SK-N-SH treated with all-trans-retinoic acid at 6 μM for 48 hours (cell line): ENCODE measurements around the gene FNBP1L.

Experiments used
- ATAC-seq: fragments of 200-7000 bp; cut with Tn5 transposase; 3 replicates; pipeline ENCODE4 v1.9.1; 2020; ENCODE audit warnings: mild to moderate bottlenecking, moderate library complexity
- ARNTL ChIP-seq: fragments of 450-650 bp; formaldehyde crosslinking; IDR thresholded peaks from 2 replicates; pipeline ENCODE4 v1.5.0; 2020; ENCODE audit warnings: low read depth, mild to moderate bottlenecking, moderate library complexity, borderline replicate concordance
- CSDC2 ChIP-seq: fragments of 250-450 bp; sonication (Bioruptor Pico); IDR thresholded peaks from 2 replicates; pipeline ENCODE4 v1.5.0; 2020; ENCODE audit warnings: mild to moderate bottlenecking, moderate library complexity
- ESRRG ChIP-seq: fragments of 250-450 bp; sonication (Bioruptor Pico); IDR thresholded peaks from 2 replicates; pipeline ENCODE4 v1.6.1; 2021; ENCODE audit warnings: mild to moderate bottlenecking
- GLIS3 ChIP-seq: fragments of 250-450 bp; sonication (Bioruptor Pico); IDR thresholded peaks from 2 replicates; pipeline ENCODE4 v1.5.0; 2020; ENCODE audit warnings: mild to moderate bottlenecking, moderate library complexity
- OSR1 ChIP-seq: fragments of 250-450 bp; sonication (Bioruptor Pico); IDR thresholded peaks from 2 replicates; pipeline ENCODE4 v1.8.0; 2022; ENCODE audit warnings: moderate library complexity, mild to moderate bottlenecking, inconsistent platforms
- PPARA ChIP-seq: fragments of 250-450 bp; sonication (Bioruptor Pico); IDR thresholded peaks from 2 replicates; pipeline ENCODE4 v1.5.0; 2020; ENCODE audit warnings: mild to moderate bottlenecking, borderline replicate concordance
- RARB ChIP-seq: fragments of 250-450 bp; sonication (Bioruptor Pico); IDR thresholded peaks from 2 replicates; pipeline ENCODE4 v1.8.0; 2021; ENCODE audit warnings: mild to moderate bottlenecking, moderate library complexity
- SNAI2 ChIP-seq: fragments of 250-450 bp; sonication (Bioruptor Pico); IDR thresholded peaks from 2 replicates; pipeline ENCODE4 v1.5.0; 2020; ENCODE audit warnings: mild to moderate bottlenecking, moderate library complexity
- TCF4 ChIP-seq: fragments of 250-450 bp; sonication (Bioruptor Pico); IDR thresholded peaks from 2 replicates; pipeline ENCODE4 v1.8.0; 2021; ENCODE audit warnings: mild to moderate bottlenecking, moderate library complexity, borderline replicate concordance
- ZC3H10 ChIP-seq: fragments of 250-450 bp; sonication (Bioruptor Pico); IDR thresholded peaks from 2 replicates; pipeline ENCODE4 v1.5.1; 2021; ENCODE audit warnings: mild to moderate bottlenecking, moderate library complexity
- ZFP30 ChIP-seq: fragments of 450-650 bp; formaldehyde crosslinking; IDR thresholded peaks from 2 replicates; pipeline ENCODE4 v1.5.0; 2022; ENCODE audit warnings: mild to moderate bottlenecking, moderate library complexity
- ZNF565 ChIP-seq: fragments of 450-650 bp; formaldehyde crosslinking; conservative IDR thresholded peaks from 2 replicates; pipeline ENCODE4 v1.5.0; 2020; ENCODE audit warnings: low read depth, mild to moderate bottlenecking, moderate library complexity
- ZNF70 ChIP-seq: fragments of 450-650 bp; formaldehyde crosslinking; IDR thresholded peaks from 2 replicates; pipeline ENCODE4 v1.5.0; 2020; ENCODE audit warnings: mild to moderate bottlenecking, moderate library complexity
- TF ChIP-seq, protein P1 (sequence below): fragments of 250-450 bp; sonication (Bioruptor Pico); IDR thresholded peaks from 2 replicates; pipeline ENCODE4 v1.5.0; 2020; ENCODE audit warnings: mild to moderate bottlenecking, moderate library complexity
- TF ChIP-seq, protein P2 (sequence below): fragments of 250-450 bp; sonication (Bioruptor Pico); IDR thresholded peaks from 2 replicates; pipeline ENCODE4 v1.8.0; 2021; ENCODE audit warnings: low read depth, mild to moderate bottlenecking, moderate library complexity, borderline replicate concordance
- TF ChIP-seq, protein P3 (sequence below): fragments of 250-450 bp; sonication (Bioruptor Pico); IDR thresholded peaks from 2 replicates; pipeline ENCODE4 v1.5.1; 2021; ENCODE audit warnings: mild to moderate bottlenecking, moderate library complexity
- TF ChIP-seq, protein P4 (sequence below): fragments of 250-450 bp; sonication (Bioruptor Pico); IDR thresholded peaks from 2 replicates; pipeline ENCODE4 v1.8.0; 2020; ENCODE audit warnings: mild to moderate bottlenecking, moderate library complexity, borderline replicate concordance
- TF ChIP-seq, protein P5 (sequence below): fragments of 250-450 bp; sonication (Bioruptor Pico); IDR thresholded peaks from 2 replicates; pipeline ENCODE4 v1.5.1; 2020; ENCODE audit warnings: low read depth, mild to moderate bottlenecking, moderate library complexity

FNBP1L gene

DNA sequence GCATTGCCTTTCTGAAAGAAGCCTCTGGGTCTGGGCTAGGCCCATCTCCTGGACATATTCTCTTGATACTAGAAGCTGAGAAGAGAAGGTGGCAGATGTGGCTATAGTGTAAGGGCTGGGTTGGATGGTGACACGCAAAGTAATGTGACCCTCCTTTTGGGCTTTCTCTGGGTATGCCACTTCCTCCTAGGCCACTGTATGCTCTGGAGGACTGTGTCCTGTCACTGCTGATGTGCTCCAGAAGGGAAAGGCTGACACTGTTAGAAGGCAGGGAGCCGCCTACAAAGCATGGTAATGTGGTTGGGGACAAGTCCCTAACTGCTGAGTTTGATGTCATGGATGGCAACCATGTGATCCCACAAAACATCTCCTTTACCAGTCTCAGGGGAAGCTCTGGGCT lies 121.6 kb downstream of the FNBP1L start (continued):
- TF ChIP-seq, protein P1, sequence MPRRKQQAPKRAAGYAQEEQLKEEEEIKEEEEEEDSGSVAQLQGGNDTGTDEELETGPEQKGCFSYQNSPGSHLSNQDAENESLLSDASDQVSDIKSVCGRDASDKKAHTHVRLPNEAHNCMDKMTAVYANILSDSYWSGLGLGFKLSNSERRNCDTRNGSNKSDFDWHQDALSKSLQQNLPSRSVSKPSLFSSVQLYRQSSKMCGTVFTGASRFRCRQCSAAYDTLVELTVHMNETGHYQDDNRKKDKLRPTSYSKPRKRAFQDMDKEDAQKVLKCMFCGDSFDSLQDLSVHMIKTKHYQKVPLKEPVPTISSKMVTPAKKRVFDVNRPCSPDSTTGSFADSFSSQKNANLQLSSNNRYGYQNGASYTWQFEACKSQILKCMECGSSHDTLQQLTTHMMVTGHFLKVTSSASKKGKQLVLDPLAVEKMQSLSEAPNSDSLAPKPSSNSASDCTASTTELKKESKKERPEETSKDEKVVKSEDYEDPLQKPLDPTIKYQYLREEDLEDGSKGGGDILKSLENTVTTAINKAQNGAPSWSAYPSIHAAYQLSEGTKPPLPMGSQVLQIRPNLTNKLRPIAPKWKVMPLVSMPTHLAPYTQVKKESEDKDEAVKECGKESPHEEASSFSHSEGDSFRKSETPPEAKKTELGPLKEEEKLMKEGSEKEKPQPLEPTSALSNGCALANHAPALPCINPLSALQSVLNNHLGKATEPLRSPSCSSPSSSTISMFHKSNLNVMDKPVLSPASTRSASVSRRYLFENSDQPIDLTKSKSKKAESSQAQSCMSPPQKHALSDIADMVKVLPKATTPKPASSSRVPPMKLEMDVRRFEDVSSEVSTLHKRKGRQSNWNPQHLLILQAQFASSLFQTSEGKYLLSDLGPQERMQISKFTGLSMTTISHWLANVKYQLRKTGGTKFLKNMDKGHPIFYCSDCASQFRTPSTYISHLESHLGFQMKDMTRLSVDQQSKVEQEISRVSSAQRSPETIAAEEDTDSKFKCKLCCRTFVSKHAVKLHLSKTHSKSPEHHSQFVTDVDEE, result no peak
- no peak for TF ChIP-seq ARNTL (CRISPR knock-in tag)
- TF ChIP-seq PPARA, result no peak
- no peak for TF ChIP-seq GLIS3 (CRISPR knock-in tag)
- TF ChIP-seq ZNF565 (CRISPR knock-in tag), result no peak
- no peak for TF ChIP-seq SNAI2 (CRISPR knock-in tag)
- TF ChIP-seq ZFP30 (CRISPR knock-in tag), result no peak

DNA sequence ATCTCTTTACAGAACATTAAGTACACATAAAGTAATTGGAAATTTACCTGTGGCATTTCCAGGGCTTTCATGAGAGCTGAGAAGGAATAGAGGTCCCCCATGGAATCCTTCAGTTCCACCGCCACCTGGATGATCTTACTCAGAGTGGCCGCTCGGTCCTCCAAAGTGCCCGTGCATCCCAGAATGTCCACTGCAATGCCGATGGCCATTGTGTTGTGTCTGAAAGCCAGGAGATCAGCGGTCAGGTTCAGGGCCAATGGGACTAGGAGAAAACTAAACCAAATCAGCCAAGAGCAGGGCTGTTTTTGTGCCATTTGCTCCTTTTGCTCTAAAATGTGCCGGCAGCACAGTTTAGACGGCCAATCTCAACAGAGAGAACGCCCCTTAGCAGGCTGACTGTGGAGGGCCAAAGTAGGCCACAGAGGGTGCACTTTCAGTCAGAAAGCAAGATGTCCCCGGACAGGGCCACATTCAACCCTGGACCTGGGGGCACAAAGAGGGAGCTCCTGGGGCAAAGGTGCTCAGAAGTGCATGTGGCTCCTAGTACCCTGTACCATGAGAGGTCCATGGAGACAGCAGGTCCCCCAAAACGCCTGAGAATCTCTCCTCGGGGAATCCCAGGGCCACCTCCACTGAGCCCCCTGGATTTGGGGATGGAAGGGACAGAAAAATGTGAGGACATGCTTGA lies 123.8 kb downstream of the FNBP1L start:
- TF ChIP-seq GLIS3 (CRISPR knock-in tag), result no peak
- ATAC-seq, result no peak

DNA sequence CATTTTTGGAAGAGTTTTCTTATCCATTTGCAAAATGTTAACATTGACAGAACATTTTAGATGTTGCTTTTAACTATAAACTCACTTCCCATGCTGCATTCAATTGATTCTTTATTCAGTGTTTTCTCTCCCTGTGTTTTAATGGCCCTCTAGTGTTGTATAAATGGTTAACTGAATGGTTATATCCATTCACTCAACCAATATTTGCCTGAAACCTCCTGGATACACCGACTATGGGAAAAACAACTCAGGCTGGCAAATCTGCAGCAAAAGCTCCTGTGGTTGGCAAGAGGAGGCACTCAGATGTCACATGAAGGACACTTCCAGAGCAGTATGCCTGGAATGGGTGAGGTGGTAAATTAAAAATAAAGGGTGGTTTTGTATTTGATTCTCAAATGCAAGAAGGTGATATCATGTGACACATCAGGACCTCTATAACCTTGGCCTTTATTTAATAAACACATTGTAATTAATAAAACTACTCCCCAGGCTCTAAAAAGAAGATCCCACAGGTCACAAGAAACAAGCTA lies 126.1 kb downstream of the FNBP1L start:
- TF ChIP-seq ESRRG (CRISPR knock-in tag), result no peak
- no peak for TF ChIP-seq TCF4
- TF ChIP-seq, protein P2, sequence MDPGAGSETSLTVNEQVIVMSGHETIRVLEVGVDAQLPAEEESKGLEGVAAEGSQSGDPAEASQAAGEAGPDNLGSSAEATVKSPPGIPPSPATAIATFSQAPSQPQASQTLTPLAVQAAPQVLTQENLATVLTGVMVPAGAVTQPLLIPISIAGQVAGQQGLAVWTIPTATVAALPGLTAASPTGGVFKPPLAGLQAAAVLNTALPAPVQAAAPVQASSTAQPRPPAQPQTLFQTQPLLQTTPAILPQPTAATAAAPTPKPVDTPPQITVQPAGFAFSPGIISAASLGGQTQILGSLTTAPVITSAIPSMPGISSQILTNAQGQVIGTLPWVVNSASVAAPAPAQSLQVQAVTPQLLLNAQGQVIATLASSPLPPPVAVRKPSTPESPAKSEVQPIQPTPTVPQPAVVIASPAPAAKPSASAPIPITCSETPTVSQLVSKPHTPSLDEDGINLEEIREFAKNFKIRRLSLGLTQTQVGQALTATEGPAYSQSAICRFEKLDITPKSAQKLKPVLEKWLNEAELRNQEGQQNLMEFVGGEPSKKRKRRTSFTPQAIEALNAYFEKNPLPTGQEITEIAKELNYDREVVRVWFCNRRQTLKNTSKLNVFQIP (CRISPR knock-in tag), result no peak
- no peak for TF ChIP-seq CSDC2 (CRISPR knock-in tag)
- TF ChIP-seq, protein P3, sequence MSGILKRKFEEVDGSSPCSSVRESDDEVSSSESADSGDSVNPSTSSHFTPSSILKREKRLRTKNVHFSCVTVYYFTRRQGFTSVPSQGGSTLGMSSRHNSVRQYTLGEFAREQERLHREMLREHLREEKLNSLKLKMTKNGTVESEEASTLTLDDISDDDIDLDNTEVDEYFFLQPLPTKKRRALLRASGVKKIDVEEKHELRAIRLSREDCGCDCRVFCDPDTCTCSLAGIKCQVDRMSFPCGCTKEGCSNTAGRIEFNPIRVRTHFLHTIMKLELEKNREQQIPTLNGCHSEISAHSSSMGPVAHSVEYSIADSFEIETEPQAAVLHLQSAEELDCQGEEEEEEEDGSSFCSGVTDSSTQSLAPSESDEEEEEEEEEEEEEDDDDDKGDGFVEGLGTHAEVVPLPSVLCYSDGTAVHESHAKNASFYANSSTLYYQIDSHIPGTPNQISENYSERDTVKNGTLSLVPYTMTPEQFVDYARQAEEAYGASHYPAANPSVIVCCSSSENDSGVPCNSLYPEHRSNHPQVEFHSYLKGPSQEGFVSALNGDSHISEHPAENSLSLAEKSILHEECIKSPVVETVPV (CRISPR knock-in tag), result no peak
- TF ChIP-seq ZNF565 (CRISPR knock-in tag), result no peak
- no peak for TF ChIP-seq ZFP30 (CRISPR knock-in tag)
- TF ChIP-seq ARNTL (CRISPR knock-in tag), result no peak
- TF ChIP-seq, protein P4, sequence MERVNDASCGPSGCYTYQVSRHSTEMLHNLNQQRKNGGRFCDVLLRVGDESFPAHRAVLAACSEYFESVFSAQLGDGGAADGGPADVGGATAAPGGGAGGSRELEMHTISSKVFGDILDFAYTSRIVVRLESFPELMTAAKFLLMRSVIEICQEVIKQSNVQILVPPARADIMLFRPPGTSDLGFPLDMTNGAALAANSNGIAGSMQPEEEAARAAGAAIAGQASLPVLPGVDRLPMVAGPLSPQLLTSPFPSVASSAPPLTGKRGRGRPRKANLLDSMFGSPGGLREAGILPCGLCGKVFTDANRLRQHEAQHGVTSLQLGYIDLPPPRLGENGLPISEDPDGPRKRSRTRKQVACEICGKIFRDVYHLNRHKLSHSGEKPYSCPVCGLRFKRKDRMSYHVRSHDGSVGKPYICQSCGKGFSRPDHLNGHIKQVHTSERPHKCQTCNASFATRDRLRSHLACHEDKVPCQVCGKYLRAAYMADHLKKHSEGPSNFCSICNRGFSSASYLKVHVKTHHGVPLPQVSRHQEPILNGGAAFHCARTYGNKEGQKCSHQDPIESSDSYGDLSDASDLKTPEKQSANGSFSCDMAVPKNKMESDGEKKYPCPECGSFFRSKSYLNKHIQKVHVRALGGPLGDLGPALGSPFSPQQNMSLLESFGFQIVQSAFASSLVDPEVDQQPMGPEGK (CRISPR knock-in tag), result no peak
- TF ChIP-seq ZC3H10, result no peak
- TF ChIP-seq, protein P1, result no peak
- TF ChIP-seq OSR1 (CRISPR knock-in tag), result no peak
- no peak for TF ChIP-seq ZNF70 (CRISPR knock-in tag)
- TF ChIP-seq, protein P5, sequence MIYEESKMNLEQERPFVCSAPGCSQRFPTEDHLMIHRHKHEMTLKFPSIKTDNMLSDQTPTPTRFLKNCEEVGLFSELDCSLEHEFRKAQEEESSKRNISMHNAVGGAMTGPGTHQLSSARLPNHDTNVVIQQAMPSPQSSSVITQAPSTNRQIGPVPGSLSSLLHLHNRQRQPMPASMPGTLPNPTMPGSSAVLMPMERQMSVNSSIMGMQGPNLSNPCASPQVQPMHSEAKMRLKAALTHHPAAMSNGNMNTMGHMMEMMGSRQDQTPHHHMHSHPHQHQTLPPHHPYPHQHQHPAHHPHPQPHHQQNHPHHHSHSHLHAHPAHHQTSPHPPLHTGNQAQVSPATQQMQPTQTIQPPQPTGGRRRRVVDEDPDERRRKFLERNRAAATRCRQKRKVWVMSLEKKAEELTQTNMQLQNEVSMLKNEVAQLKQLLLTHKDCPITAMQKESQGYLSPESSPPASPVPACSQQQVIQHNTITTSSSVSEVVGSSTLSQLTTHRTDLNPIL (CRISPR knock-in tag), result no peak
- TF ChIP-seq RARB (CRISPR knock-in tag), result no peak
- TF ChIP-seq, all 23 proteins: peak for 0

More for the DNA sequence above, 126.1 kb downstream of the FNBP1L start:
- no peak for ATAC-seq
